Esophagus muscularis mucosa (tissue), 4 donors: Measurements from ENCODE around the gene PPP4R1. TPM values are rescaled to one million over a fixed set of nuclear protein-coding genes. Genes with fewer than 3 reads are reported as not detected.
"Not testable (repeated sequence)": the region's sequence is repeated elsewhere in the genome, so short reads cannot be mapped to it uniquely, and the experiment has no call there.

Experiments used
- DNase-seq: peaks from one replicate; pipeline ENCODE4 v3.0.0-alpha.2; 2017; ENCODE audit errors: extremely low spot score
- H3K27ac ChIP-seq, 4 donors: fragments of 200-600 bp; sonication (generic); replicated peaks in 1 of 4; 1 replicate in 3 of 4; 2 replicates in 1 of 4; pipeline ENCODE4 v1.5.1; 2016 to 2019; ENCODE audit warnings: mild to moderate bottlenecking in 1 of 4
- H3K27me3 ChIP-seq, 4 donors: fragments of 200-600 bp; sonication (generic); one replicate each; pipeline versions ENCODE4 v1.5.1 to v1.6.0; 2016 to 2019
- H3K36me3 ChIP-seq, 4 donors: fragments of 200-600 bp; sonication (generic); one replicate each; pipeline ENCODE4 v1.5.1; 2016 to 2019
- H3K4me1 ChIP-seq, 4 donors: fragments of 200-600 bp; sonication (generic); one replicate each; pipeline ENCODE4 v1.5.1; 2016 to 2019
- H3K4me3 ChIP-seq, 4 donors: fragments of 200-600 bp; sonication (generic); 1 replicate in 2 of 4; 2 replicates in 2 of 4; pipeline ENCODE4 v1.5.1; 2016 to 2019; ENCODE audit warnings: mild to moderate bottlenecking in 4 of 4, moderate library complexity in 1 of 4
- H3K9me3 ChIP-seq, 4 donors: fragments of 200-600 bp; sonication (generic); 1 replicate in 3 of 4; 2 replicates in 1 of 4; pipeline ENCODE4 v1.5.1; 2016 to 2019
- CTCF ChIP-seq, 3 experiments: fragments of 200-600 bp in 2 of 3; fragments of 450-650 bp in 1 of 3; sonication (generic) in 2 of 3; IDR thresholded peaks; one replicate each; pipeline ENCODE4 v1.5.1; 2017 to 2019; ENCODE audit warnings: antibody characterized with exemption in 3 of 3, mild to moderate bottlenecking in 2 of 3, moderate library complexity in 1 of 3
- EP300 ChIP-seq: sonication (generic); formaldehyde crosslinking; IDR thresholded peaks from one replicate; pipeline ENCODE4 v1.6.1; 2017; ENCODE audit warnings: antibody characterized with exemption
- POLR2A ChIP-seq: fragments of 450-650 bp; IDR thresholded peaks from one replicate; pipeline ENCODE4 v1.6.1; 2017; ENCODE audit warnings: antibody characterized with exemption, moderate library complexity, mild to moderate bottlenecking, low read depth
- POLR2AphosphoS5 ChIP-seq, 2 donors: sonication (generic); formaldehyde crosslinking; IDR thresholded peaks; one replicate each; pipeline ENCODE4 v1.6.1; 2017; ENCODE audit warnings: antibody characterized with exemption in 2 of 2
- WGBS: methylation state at CpG from one replicate; pipeline ENCODE4 v1.1.5; 2018; 5-methylcytosine and 5-hydroxymethylcytosine counted together
- intact Hi-C: fragments of 100-400 bp; cut with DNase I; formaldehyde crosslinking; loops from one replicate; pipeline ENCODE4 v1.15.1; 2023
- total RNA-seq, 4 donors: library from RNA; depleted of rRNA; stranded (reverse); fragments of >200 nt; gene quantifications; one replicate each; pipeline versions ENCODE4 v1.1.0 to v1.2.1, GENCODE V29; 2016

PPP4R1 gene
- total RNA-seq, 4 donors from 2014 or later = 74.6 to 129 (median 97.1) TPM

GRCh38 chr18:9609190-9609589 is 5.2 kb downstream of the PPP4R1 start:
- H3K36me3 ChIP-seq = peaks cover 0 to 12% (median 4%) of the 10 kb centered on the region in 4 donors
- no peak for TF ChIP-seq POLR2A
- no peak for TF ChIP-seq EP300
- TF ChIP-seq CTCF (IDR thresholded peaks at IDR 0.05) = no peak
- TF ChIP-seq POLR2AphosphoS5 (IDR thresholded peaks at IDR 0.05) = no peak
- H3K4me1 ChIP-seq = peaks cover 32 to 73% (median 56%) of the 10 kb centered on the region in 4 donors
- H3K27me3 ChIP-seq = no peaks in the 10 kb centered on the region
- no peaks in the 10 kb centered on the region for H3K9me3 ChIP-seq
- H3K4me3 ChIP-seq = no peak overlapping the region
- DNase-seq = no peak
- intact Hi-C loops = no loop called here
- H3K27ac ChIP-seq = no peak overlapping the region
- WGBS = 74% methylated on average over 7 of the region's 7 CpGs

GRCh38 chr18:9608728-9609127 is 5.6 kb downstream of the PPP4R1 start:
- no peak overlapping the region for H3K27ac ChIP-seq
- no peak for DNase-seq
- no peak overlapping the region for H3K4me3 ChIP-seq
- no peaks in the 10 kb centered on the region for H3K27me3 ChIP-seq
- WGBS = 33% methylated on average over 1 of the region's 1 CpG
- intact Hi-C loops = no loop called here
- TF ChIP-seq POLR2AphosphoS5 (IDR thresholded peaks at IDR 0.05) (no peak), EP300 (no peak), POLR2A (no peak), CTCF (IDR thresholded peaks at IDR 0.05) (no peak)
- peaks cover 0 to 12% (median 4%) of the 10 kb centered on the region in 4 donors for H3K36me3 ChIP-seq
- no peaks in the 10 kb centered on the region for H3K9me3 ChIP-seq
- H3K4me1 ChIP-seq = peaks cover 32 to 73% (median 56%) of the 10 kb centered on the region in 4 donors

GRCh38 chr18:9608298-9608697 is 6.1 kb downstream of the PPP4R1 start:
- intact Hi-C loops = no loop called here
- DNase-seq = no peak
- Histone ChIP-seq H3K4me3 (no peak overlapping the region), H3K27me3 (no peaks in the 10 kb centered on the region), H3K27ac (no peak overlapping the region), H3K36me3 (peaks cover 0 to 12% (median 4%) of the 10 kb centered on the region in 4 donors), H3K9me3 (no peaks in the 10 kb centered on the region), H3K4me1 (peaks cover 32 to 72% (median 56%) of the 10 kb centered on the region in 4 donors)
- no peak for TF ChIP-seq CTCF (IDR thresholded peaks at IDR 0.05)
- no peak for TF ChIP-seq EP300
- TF ChIP-seq POLR2AphosphoS5 (IDR thresholded peaks at IDR 0.05) = no peak
- no peak for TF ChIP-seq POLR2A

GRCh38 chr18:9607111-9607510 is 7.2 kb downstream of the PPP4R1 start:
- 92% methylated on average over 5 of the region's 5 CpGs for WGBS
- H3K36me3 ChIP-seq = peaks cover 0 to 12% (median 4%) of the 10 kb centered on the region in 4 donors
- DNase-seq, H3K27me3 ChIP-seq, intact Hi-C loops, H3K9me3 ChIP-seq, H3K27ac ChIP-seq, H3K4me3 ChIP-seq: not testable (repeated sequence)
- H3K4me1 ChIP-seq = peaks cover 22 to 60% (median 44%) of the 10 kb centered on the region in 4 donors

- Histone ChIP-seq H3K27ac (no peak overlapping the region), H3K9me3 (no peaks in the 10 kb centered on the region), H3K27me3 (no peaks in the 10 kb centered on the region), H3K4me3 (no peak overlapping the region), H3K4me1 (peaks cover 22 to 49% (median 34%) of the 10 kb centered on the region in 4 donors), H3K36me3 (peaks cover 0 to 3% (median under 1%) of the 10 kb centered on the region in 4 donors)
- WGBS = 95% methylated on average over 3 of the region's 3 CpGs
- intact Hi-C loops = no loop called here
- no peak for TF ChIP-seq POLR2AphosphoS5 (IDR thresholded peaks at IDR 0.05)
- TF ChIP-seq EP300 = no peak
- TF ChIP-seq CTCF (IDR thresholded peaks at IDR 0.05) = no peak
- no peak for TF ChIP-seq POLR2A
- DNase-seq = no peak
These were observed 8.3 kb downstream of the PPP4R1 start for GRCh38 chr18:9606039-9606438.
